HepG2 (cell line): ENCODE data around the gene DPY19L1. TPM values are rescaled to one million over a fixed set of nuclear protein-coding genes. Genes with fewer than 3 reads are reported as not detected.
"Not testable (repeated sequence)": the region's sequence is repeated elsewhere in the genome, so short reads cannot be mapped to it uniquely, and the experiment has no call there.

ENCODE experiments used
- ATAC-seq: fragments of 200-7000 bp; cut with Tn5 transposase; 3 replicates; pipeline ENCODE4 v1.9.1; 2020; ENCODE audit warnings: mild to moderate bottlenecking, moderate library complexity
- BruUV-seq: library from RNA; stranded (reverse); fragments of 400-500 nt; replicated peaks from 2 replicates; lab custom pipeline; 2021; lab: Mats Ljungman, UMichigan
- CTCF ChIA-PET: fragments of 300-600 bp; formaldehyde crosslinking; extraction: SDS; loops from one replicate; lab custom pipeline; 2021; ENCODE audit warnings: low total read pairs, inconsistent platforms, low intra/inter-chr PET ratio; lab: Yijun Ruan, JAX
- POLR2A ChIA-PET: fragments of 350-600 bp; sonication (Branson Sonifier 250); formaldehyde crosslinking; loops from one replicate; lab custom pipeline; 2020; ENCODE audit warnings: antibody characterized with exemption, inconsistent platforms; lab: Yijun Ruan, JAX
- DNase-seq: peaks from one replicate; pipeline ENCODE4 v3.0.0-alpha.2; 2015; ENCODE audit warnings: low spot score
- FAIRE-seq: peaks from 3 replicates; lab custom pipeline; 2011; peaks lifted over from hg19 to GRCh38; lab: Jason Lieb, UNC
- H2AFZ ChIP-seq: one replicate; pipeline ENCODE4 v1.6.1; 2011; ENCODE audit warnings: low read length, inconsistent platforms
- H3K27ac ChIP-seq: fragments of 300-600 bp; 3 replicates; pipeline ENCODE4 v1.8.0; 2011; ENCODE audit warnings: mixed run types, mild to moderate bottlenecking, mixed read lengths, low read length, inconsistent platforms; ENCODE audit not compliant: insufficient read depth; ENCODE audit errors: extremely low read length
- H3K27me3 ChIP-seq, 2 experiments: fragments of 200-600 bp in 1 of 2; 2 replicates in 1 of 2; 3 replicates in 1 of 2; pipeline versions ENCODE4 v1.6.0 to v1.8.0; 2011; ENCODE audit warnings: low read length in 2 of 2, mild to moderate bottlenecking in 2 of 2, moderate library complexity in 2 of 2, inconsistent platforms in 1 of 2; ENCODE audit not compliant: insufficient read depth in 2 of 2, control insufficient read depth in 1 of 2
- H3K36me3 ChIP-seq, 2 experiments: fragments of 200-600 bp in 1 of 2; replicated peaks in 1 of 2; 2 replicates in 1 of 2; 3 replicates in 1 of 2; pipeline versions ENCODE4 v1.5.1 to v1.8.0; 2011; ENCODE audit warnings: low read length in 2 of 2, inconsistent platforms in 1 of 2; ENCODE audit not compliant: insufficient read depth in 2 of 2, control insufficient read depth in 1 of 2
- H3K4me1 ChIP-seq: 2 replicates; pipeline ENCODE4 v1.5.1; 2012; ENCODE audit warnings: low read length, inconsistent platforms; ENCODE audit not compliant: insufficient read depth
- H3K4me2 ChIP-seq: 2 replicates; pipeline ENCODE4 v1.6.0; 2011; ENCODE audit warnings: low read depth, low read length, inconsistent platforms
- H3K4me3 ChIP-seq, 3 experiments: fragments of 200-600 bp in 1 of 3; sonication (generic), shearing (Covaris generic) in 1 of 3; replicated peaks in 1 of 3; 2 replicates each; pipeline ENCODE4 v1.5.1; 2011 to 2016; ENCODE audit warnings: low read length in 3 of 3, inconsistent platforms in 2 of 3, low read depth in 2 of 3, mild to moderate bottlenecking in 2 of 3, control low read depth in 1 of 3, mixed read lengths in 1 of 3; ENCODE audit not compliant: insufficient read depth in 1 of 3
- H3K79me2 ChIP-seq: one replicate; pipeline ENCODE4 v1.6.1; 2011; ENCODE audit warnings: low read length, inconsistent platforms; ENCODE audit not compliant: insufficient read depth
- H3K9ac ChIP-seq: 2 replicates; pipeline ENCODE4 v1.6.0; 2011; ENCODE audit warnings: mild to moderate bottlenecking, low read depth, low read length, inconsistent platforms; ENCODE audit not compliant: insufficient read depth
- H3K9me3 ChIP-seq: 2 replicates; pipeline ENCODE4 v1.5.1; 2012; ENCODE audit warnings: mild to moderate bottlenecking, low read length
- H4K20me1 ChIP-seq: 2 replicates; pipeline ENCODE4 v1.6.0; 2011; ENCODE audit warnings: inconsistent platforms, mild to moderate bottlenecking, low read length, moderate library complexity; ENCODE audit not compliant: insufficient read depth
- SMAD1 ChIP-seq: sonication (generic); formaldehyde crosslinking; IDR thresholded peaks from 2 replicates; pipeline ENCODE4 v1.4.0; 2020; ENCODE audit warnings: missing genetic modification reagents, low read depth, mild to moderate bottlenecking, borderline replicate concordance
- SP2 ChIP-seq: sonication (generic); formaldehyde crosslinking; IDR thresholded peaks from 2 replicates; pipeline ENCODE4 v1.5.1; 2020; ENCODE audit warnings: mild to moderate bottlenecking, missing genetic modification reagents
- ZBTB38 ChIP-seq: sonication (generic); formaldehyde crosslinking; IDR thresholded peaks from 2 replicates; pipeline ENCODE4 v1.5.1; 2020; ENCODE audit warnings: mild to moderate bottlenecking, missing genetic modification reagents
- ZNF17 ChIP-seq: sonication (generic); formaldehyde crosslinking; IDR thresholded peaks from 2 replicates; pipeline ENCODE4 v1.5.0; 2020; ENCODE audit warnings: mild to moderate bottlenecking, missing genetic modification reagents
- ZNF281 ChIP-seq: sonication (generic); formaldehyde crosslinking; IDR thresholded peaks from 2 replicates; pipeline ENCODE4 v1.4.0; 2020; ENCODE audit warnings: missing genetic modification reagents, borderline replicate concordance
- ZNF619 ChIP-seq: sonication (generic); formaldehyde crosslinking; IDR thresholded peaks from 2 replicates; pipeline ENCODE4 v1.4.0; 2020; ENCODE audit warnings: mild to moderate bottlenecking, missing genetic modification reagents
- WGBS: methylation state at CpG from one replicate; pipeline ENCODE4 v1.1.6; 2017; ENCODE audit warnings: low lambda C conversion rate; 5-methylcytosine and 5-hydroxymethylcytosine counted together
- in situ Hi-C: cut with HindIII; loops from 2 replicates; pipeline ENCODE4 v1.10.0; 2017; ENCODE audit warnings: low pct_unique_long_range_greater_than_20kb; ENCODE audit not compliant: extremely low pct_ligation_motif_present
- intact Hi-C: fragments of 100-400 bp; cut with micrococcal nuclease; formaldehyde crosslinking; loops from one replicate; pipeline ENCODE4 v1.10.0; 2022; ENCODE audit not compliant: unreplicated experiment
- polyA plus RNA-seq, 8 experiments: library from polyadenylated mRNA; depleted of rRNA in 3 of 8; stranded (reverse) in 7 of 8; unstranded in 1 of 8; fragments of >200 nt; fragmentation: Illumina TruSeq in 4 of 8; extraction: Trizol in 4 of 8; gene quantifications; 2 replicates each; pipeline versions ENCODE4 v1.2.1 to v1.2.3, GENCODE V29; 2011 to 2016; ENCODE audit warnings: low read depth in 4 of 8, missing spikeins in 1 of 8, mixed read lengths in 1 of 8; ENCODE audit not compliant: insufficient read depth in 1 of 8
- total RNA-seq, 5 experiments: library from RNA; depleted of rRNA; stranded (reverse); fragments of >200 nt; fragmentation: Illumina TruSeq; extraction: Trizol; gene quantifications; 2 replicates each; pipeline ENCODE4 v1.2.3, GENCODE V29; 2016; ENCODE audit warnings: low read depth in 1 of 5

Gene DPY19L1
- total and polyA plus RNA-seq, 2 of the 13 experiments (the other 11 are each of a cell fraction or from before 2014, with no cell fraction given): 18.9 to 32.6 TPM

DNA sequence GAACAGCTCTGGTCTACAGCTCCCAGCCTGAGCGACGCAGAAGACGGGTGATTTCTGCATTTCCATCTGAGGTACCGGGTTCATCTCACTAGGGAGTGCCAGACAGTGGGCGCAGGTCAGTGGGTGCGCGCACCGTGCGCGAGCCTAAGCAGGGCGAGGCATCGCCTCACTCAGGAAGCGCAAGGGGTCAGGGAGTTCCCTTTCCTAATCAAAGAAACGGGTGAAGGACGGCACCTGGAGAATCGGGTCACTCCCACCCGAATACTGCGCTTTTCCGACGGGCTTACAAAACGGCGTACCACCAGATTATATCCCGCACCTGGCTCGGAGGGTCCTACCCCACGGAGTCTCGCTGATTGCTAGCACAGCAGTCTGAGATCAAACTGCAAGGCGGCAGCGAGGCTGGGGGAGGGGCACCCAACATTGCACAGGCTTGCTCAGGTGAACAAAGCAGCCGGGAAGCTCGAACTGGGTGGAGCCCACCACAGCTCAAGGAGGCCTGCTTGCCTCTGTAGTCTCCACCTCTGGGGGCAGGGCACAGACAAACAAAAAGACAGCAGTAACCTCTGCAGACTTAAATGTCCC lies 130.9 kb downstream of the DPY19L1 start:
- in situ Hi-C loops, H4K20me1 ChIP-seq, POLR2A ChIA-PET, H3K9me3 ChIP-seq, H3K79me2 ChIP-seq, CTCF ChIA-PET, H2AFZ ChIP-seq, H3K27ac ChIP-seq, BruUV-seq, intact Hi-C loops, DNase-seq: not testable (repeated sequence)
- H3K27me3 ChIP-seq: peaks cover 0 to 19% of the 10 kb centered on the region in 2 experiments; a peak in 3 of 5 replicates
- 49% methylated on average over 7 of the region's 30 CpGs for WGBS
- 0 out of 2 replicates have a peak, but pooled peaks have one; percentile 13 for TF ChIP-seq ZNF281 (CRISPR knock-in tag)
- TF ChIP-seq, all 625 proteins: peak for 1; not testable (repeated sequence) for 624
- not testable (repeated sequence) for H3K9ac ChIP-seq, H3K4me1 ChIP-seq, FAIRE-seq, ATAC-seq, H3K4me3 ChIP-seq, H3K36me3 ChIP-seq
- peak overlapping the region; percentile 45 for H3K4me2 ChIP-seq

DNA sequence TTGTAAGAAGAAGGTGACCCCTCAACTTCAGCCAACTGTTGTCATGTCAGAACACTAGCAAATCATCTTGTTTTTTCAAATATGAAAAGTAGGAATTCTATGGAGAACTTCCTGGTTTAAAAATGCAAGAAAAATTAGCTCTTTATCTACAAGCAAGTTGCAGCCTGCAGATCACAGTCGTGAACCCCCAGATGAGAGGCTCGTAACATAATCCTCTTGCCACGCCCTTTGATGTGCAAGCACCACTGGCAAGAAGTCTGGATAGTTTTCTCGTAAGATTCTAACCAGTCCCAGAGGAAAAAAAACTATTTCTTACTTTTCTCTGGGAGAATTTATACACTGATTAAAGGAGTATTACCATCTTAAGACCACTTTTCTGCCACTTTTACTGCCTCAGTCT lies 132.3 kb downstream of the DPY19L1 start:
- no TSS peak for BruUV-seq
- Histone ChIP-seq H2AFZ (no peak overlapping the region), H3K27me3 (peaks cover 2 to 19% of the 10 kb centered on the region in 2 experiments; a peak in 3 of 5 replicates), H3K4me1 (no peaks in the 10 kb centered on the region), H3K4me2 (no peak overlapping the region), H3K79me2 (no peaks in the 10 kb centered on the region), H3K36me3 (no peaks in the 10 kb centered on the region), H3K9ac (no peak overlapping the region), H4K20me1 (no peaks in the 10 kb centered on the region), H3K27ac (no peak overlapping the region), H3K4me3 (no peak overlapping the region), H3K9me3 (no peaks in the 10 kb centered on the region)
- in situ Hi-C loops (no loop called here), intact Hi-C loops (no loop called here)
- DNase-seq (no peak), FAIRE-seq (no peak), ATAC-seq (no peak)
- ChIA-PET POLR2A (no interaction called here), CTCF (no interaction called here)
- WGBS: 44% methylated on average over 4 of the region's 4 CpGs
- TF ChIP-seq SMAD1 (CRISPR knock-in tag) (no peak), ZBTB38 (CRISPR knock-in tag) (no peak), ZNF17 (CRISPR knock-in tag) (no peak), SP2 (CRISPR knock-in tag) (no peak), ZNF619 (CRISPR knock-in tag) (no peak)
